DMS53 (cell line): ENCODE measurements around the gene FAM47C.
"Not testable (repeated sequence)": the region's sequence is repeated elsewhere in the genome, so short reads cannot be mapped to it uniquely, and the experiment has no call there.

Experiments used
- DNase-seq: peaks from one replicate; lab custom pipeline; 2025; lab: John Stamatoyannopoulos, UW

The FAM47C gene

GRCh38 chrX:37008182-37008581, at the start of gene FAM47C:
FAM47C (plus strand) TSS chrX:37008366; CDS start chrX:37008411, 45 bp downstream.
- not testable (repeated sequence) for DNase-seq

- DNase-seq = peak; percentile 71
These were observed 46.6 kb upstream of the FAM47C start for GRCh38 chrX:36961590-36961989.

GRCh38 chrX:36963069-36963808, 44.9 kb upstream of the FAM47C start:
- peak; percentile 67 for DNase-seq

- peak; percentile 39 for DNase-seq
These were observed 44.3 kb upstream of the FAM47C start for GRCh38 chrX:36963852-36964251.

- no peak for DNase-seq
These were observed 34.6 kb upstream of the FAM47C start for GRCh38 chrX:36973575-36973974.

- peak; percentile 78 for DNase-seq
These were observed 33.3 kb upstream of the FAM47C start for GRCh38 chrX:36974911-36975310.

GRCh38 chrX:36978886-36979285, 29.3 kb upstream of the FAM47C start:
- no peak for DNase-seq

- no peak for DNase-seq
These were observed 24.3 kb upstream of the FAM47C start for GRCh38 chrX:36983831-36984230.

GRCh38 chrX:36985416-36986209, 22.6 kb upstream of the FAM47C start:
- DNase-seq = peak; percentile 84

GRCh38 chrX:36986231-36986630, 21.9 kb upstream of the FAM47C start:
- peak; percentile 49 for DNase-seq

- DNase-seq = not testable (repeated sequence)
These were observed 21.0 kb upstream of the FAM47C start for GRCh38 chrX:36987212-36987611.

- no peak for DNase-seq
These were observed 8.0 kb upstream of the FAM47C start for GRCh38 chrX:37000140-37000539.

GRCh38 chrX:37010496-37010895, 2.3 kb downstream of the FAM47C start:
- no peak for DNase-seq

GRCh38 chrX:37034260-37034659, 26.1 kb downstream of the FAM47C start:
- not testable (repeated sequence) for DNase-seq

- not testable (repeated sequence) for DNase-seq
These were observed 28.6 kb downstream of the FAM47C start for GRCh38 chrX:37036674-37037220.

- DNase-seq = not testable (repeated sequence)
These were observed 30.6 kb downstream of the FAM47C start for GRCh38 chrX:37038814-37039213.

- DNase-seq = not testable (repeated sequence)
These were observed 35.1 kb downstream of the FAM47C start for GRCh38 chrX:37042956-37043885.

GRCh38 chrX:37047776-37048175, 39.6 kb downstream of the FAM47C start:
- no peak for DNase-seq

GRCh38 chrX:37057572-37057971, 49.4 kb downstream of the FAM47C start:
- not testable (repeated sequence) for DNase-seq

GRCh38 chrX:37060999-37061398, 52.8 kb downstream of the FAM47C start:
- DNase-seq = peak; percentile 71
